Measurements from ENCODE around the gene TPP2. TPM values are rescaled to one million over a fixed set of nuclear protein-coding genes. Genes with fewer than 3 reads are reported as not detected.
A peak's percentile ranks its signal among the peaks of the same experiment; 100 is the strongest.

TPP2 gene
- 51.8 TPM for total RNA-seq

- DNase-seq = peak; percentile 97
Measured at GRCh38 chr13:102596147-102597028, at the start of gene TPP2. TPP2 (plus strand) TSS chr13:102596986; CDS start chr13:102597039, 53 bp downstream.

DNA sequence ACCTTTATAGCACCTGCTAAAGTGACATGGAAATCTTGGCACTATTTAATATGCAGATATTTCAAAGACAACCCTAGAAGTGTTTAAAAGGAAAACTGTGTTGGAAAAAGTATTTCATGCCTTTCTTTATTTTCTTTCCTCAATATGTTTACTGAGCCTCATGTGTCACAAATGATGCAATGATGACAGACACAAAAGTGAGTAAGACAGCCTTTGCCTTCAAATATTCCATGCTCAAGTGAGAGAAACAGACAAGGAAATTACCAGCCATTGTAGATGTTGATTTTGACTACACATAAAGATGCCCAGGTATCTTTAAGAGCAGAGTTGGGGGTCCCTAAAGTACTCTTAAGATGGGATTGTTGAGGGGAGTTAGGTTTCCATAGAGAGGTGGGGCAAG, 48.0 kb upstream of the TPP2 start:
- DNase-seq = no peak

DNA sequence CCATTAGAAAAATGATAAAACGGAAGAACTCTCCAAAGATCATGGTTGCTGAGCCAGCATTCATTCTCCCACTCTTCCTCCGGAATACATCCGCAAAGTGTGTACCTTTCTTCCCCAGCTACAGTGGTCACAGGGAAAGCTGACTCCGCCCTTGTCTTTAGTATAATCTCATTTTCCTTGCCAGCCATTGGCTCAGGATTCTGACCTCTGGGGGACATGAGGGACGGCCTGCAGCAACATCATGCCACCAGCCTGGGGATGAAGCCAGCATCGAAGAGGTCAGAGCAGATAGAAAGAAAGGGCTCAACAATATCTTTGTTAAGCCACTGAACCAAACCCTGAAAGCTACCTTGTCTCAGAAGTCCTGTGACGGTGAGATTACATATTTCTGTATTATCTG, 46.3 kb upstream of the TPP2 start:
- DNase-seq = no peak

DNA sequence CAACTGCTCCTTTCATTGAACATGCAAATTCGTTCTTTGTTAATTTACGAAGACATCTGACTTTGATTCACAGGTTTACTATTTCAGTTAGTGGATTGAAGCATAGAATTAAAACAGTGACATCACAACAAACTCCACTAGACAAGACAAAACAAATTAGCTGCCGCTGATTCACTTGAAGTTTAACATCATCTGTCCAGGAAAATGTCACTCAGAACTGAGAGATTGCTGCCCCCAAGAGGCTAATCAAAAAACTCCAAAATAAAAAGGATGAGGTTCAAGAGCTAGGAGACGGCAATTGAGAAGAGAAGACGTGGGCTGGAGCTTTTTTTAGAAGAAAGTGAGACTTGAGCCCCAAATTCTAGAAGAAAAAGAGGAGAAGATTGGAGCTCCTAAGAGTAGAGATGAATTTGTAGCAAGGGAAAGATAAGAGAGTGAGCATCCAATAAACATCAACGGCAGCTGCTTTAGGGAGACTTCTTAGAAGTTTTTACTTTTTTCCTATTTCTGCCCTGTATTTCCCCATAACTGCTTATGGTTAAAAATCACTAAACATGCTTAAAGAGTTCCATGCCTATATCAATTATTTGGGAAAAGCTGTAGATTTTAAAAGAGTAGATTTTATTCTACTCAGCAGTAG, 40.8 kb upstream of the TPP2 start:
- DNase-seq = peak; percentile 2

DNA sequence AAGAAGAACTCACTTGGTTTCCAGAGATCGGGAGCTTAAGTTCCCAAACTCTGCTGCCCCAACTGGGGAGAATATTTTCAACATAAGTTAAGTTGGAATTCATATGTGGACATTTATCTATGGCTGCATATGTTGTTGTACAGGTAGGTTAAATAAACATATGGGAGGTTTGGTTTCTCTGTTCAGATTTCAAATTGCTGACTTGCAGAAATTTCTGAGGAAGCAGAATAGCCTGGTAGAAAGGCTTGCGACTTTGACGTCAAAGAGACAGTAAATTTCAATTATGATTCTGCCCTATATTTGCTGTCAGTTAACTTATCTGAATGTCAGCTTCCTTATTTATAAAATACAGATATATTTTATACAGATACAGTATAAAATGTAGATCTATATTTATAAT, 40.0 kb upstream of the TPP2 start:
- DNase-seq = no peak

GRCh38 chr13:102558029-102558428, 38.8 kb upstream of the TPP2 start:
- DNase-seq = no peak

GRCh38 chr13:102561933-102562332, 34.9 kb upstream of the TPP2 start:
- DNase-seq = no peak

DNA sequence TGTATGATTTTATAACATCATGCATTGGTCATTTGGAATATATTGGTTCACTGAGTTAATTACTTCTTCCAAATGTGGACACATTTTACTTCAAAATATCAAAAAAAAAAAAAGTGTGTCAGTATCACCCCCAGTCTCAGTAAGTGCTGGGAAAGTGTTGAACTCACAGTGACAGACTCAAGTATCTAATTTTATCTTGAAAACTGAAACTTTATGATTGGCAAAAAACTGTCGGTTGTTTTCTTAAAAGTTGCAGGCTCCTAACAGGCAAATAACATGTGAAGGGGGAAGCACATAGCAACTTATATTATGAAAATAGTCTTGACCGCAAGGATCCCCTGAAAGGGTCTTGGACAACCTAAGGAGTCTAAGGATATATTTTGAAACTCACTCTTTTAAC, 33.5 kb upstream of the TPP2 start:
- no peak for DNase-seq

GRCh38 chr13:102564564-102564963, 32.2 kb upstream of the TPP2 start:
- no peak for DNase-seq

DNA sequence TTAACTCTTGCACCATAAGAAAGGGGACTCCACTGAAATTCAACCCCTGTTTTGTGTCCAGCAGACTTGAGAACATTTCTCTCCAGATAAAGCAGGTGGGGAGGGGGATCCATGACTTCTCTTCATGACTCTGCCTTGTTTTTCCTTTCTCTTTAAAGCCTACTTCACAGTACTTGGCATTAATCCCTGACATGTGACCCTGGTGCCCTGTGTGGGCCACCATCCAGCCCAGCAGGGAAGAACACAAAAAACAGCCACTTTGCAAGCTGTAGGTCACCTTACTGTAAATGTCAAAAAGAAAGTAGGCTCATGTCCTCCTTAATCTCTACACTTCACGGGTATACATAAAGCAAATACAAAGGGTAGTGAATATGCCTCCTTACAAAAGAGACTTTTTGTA, 30.3 kb upstream of the TPP2 start:
- DNase-seq = no peak

- DNase-seq = no peak
Measured at GRCh38 chr13:102567857-102568256, 28.9 kb upstream of the TPP2 start.

DNA sequence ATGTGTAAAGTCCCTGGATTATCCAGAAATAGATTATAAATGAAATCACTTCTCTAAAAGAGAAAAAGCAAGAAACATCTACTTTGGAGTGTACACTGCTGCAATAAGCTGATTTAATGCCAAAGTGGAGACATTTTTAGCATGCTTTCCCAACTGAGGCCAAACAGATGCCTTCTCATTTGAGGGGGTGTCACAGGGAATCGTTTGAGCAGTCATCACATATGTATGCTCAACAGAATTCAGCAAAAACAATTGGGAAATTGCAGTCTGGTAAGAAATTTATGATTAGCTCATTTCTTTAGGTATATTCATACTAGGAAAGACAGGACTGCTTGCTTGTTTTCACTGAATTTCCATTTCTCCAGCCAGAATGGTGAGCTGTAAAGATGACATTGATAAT, 27.3 kb upstream of the TPP2 start:
- no peak for DNase-seq

GRCh38 chr13:102571075-102571474, 25.7 kb upstream of the TPP2 start:
- no peak for DNase-seq

- DNase-seq = no peak
Measured at GRCh38 chr13:102572323-102572722, 24.5 kb upstream of the TPP2 start.

DNA sequence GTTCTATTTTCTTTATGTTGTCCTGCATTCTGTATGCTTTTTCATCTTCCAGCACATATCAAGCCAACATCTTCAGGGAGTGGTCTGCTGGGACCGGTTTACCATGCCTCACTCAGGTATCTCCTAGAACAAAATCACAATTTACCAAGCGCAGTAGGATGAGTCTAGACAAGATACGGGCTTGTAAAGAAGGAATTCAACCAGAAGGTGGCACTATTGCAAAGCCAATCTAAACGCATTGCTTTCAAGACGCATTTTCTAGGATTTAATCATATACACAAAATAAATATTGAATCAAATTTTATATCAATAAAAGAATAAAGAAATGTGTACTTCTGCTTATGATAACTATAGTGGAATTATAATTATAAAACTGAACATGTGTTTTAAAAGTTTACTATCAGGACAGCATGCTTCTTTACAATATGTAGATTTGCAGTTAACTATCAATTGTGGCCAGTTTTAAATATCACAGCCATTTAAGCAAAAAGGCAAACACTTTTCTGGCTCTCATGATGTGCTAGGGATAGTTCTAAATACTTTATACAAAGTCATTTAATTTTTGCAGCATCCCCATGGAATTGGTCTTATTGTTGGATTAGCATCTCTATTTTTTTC, 16.1 kb upstream of the TPP2 start:
- peak; percentile 44 for DNase-seq

GRCh38 chr13:102582256-102582655, 14.5 kb upstream of the TPP2 start:
- no peak for DNase-seq

- no peak for DNase-seq
Measured at GRCh38 chr13:102584434-102584833, 12.4 kb upstream of the TPP2 start.

GRCh38 chr13:102586615-102587014, 10.2 kb upstream of the TPP2 start:
- no peak for DNase-seq

DNA sequence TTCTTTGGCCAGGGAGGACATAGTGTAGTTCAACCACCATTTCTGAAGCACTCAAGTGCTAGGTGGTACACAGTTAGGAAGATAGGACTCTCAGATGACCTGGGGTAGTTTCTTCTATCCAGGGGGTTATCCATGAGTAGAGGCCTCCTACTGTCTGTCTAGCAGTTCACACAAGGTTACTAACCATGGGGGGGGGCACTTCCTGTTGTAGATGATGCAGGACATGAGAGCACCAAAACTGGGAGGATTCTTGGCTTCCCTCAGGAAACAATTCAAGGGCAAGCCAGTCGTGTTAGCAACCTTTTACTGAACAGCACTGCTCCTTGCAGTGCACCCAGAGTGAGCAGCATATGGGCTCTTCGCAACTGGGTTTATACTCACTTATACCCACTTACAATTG, 8.9 kb upstream of the TPP2 start:
- no peak for DNase-seq

GRCh38 chr13:102589301-102589822, 7.4 kb upstream of the TPP2 start:
- DNase-seq = no peak

DNA sequence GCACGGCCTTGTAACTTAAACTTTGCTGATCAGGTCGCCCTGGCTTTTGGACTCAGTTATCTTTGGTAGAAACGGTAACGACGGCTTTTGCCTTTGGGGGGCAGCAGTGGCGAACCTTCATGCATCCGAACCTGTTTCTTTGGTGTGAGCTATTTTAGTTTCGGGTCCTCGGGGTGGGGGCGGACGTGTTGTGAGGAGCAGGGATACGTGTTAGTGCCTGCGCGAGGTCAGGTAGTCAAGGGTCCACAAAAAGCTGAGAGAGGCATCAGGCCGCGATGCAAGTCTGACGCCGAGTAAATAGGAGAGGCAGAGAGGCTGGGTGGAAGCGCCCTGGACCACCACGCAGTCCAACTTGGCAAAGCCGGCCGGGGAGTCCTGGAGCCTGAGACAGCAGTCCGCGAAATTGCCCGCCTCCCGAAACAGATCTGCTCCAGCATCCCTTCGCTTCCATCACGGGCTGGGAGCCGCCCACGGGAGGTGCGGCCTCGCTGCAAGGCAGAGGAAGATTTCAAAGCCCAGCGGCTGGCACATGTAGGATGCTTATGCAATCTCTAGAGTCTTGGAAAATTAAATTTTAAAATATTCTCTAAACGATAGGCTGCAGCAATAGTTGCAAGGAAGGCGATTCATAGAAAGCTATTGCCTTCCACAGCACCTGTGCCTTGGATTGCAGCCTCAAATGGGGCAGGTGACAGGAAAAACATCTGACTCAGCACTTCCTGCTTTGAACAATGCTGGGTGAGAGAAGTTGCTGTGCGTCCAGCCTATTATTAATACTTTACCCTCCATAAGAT, 4.6 kb upstream of the TPP2 start:
- peak; percentile 62 for DNase-seq

GRCh38 chr13:102593466-102593865, 3.3 kb upstream of the TPP2 start:
- DNase-seq = no peak
